ENCODE results near the gene ACP1.

DNA sequence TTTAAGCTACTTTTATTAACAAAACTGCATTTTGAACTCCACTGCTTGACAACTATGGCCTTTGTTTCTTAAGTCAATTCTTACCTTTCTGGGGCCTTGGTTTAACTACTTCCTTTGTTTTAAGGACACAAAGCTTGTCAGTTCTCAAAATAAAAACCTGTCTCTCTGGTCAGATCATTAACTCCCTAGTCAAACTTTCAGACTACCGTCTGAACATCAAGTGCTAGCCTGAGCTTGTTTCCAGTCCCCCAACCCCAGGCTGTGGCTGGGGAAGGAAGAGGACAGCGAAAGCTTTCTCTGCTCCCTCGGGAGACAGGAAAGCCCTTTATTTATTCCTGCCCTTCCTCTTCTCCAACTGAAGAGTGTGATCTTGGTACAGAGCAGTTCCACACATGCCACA is 2.6 kb upstream of the ACP1 start:
- TF ChIP-seq, protein P1, sequence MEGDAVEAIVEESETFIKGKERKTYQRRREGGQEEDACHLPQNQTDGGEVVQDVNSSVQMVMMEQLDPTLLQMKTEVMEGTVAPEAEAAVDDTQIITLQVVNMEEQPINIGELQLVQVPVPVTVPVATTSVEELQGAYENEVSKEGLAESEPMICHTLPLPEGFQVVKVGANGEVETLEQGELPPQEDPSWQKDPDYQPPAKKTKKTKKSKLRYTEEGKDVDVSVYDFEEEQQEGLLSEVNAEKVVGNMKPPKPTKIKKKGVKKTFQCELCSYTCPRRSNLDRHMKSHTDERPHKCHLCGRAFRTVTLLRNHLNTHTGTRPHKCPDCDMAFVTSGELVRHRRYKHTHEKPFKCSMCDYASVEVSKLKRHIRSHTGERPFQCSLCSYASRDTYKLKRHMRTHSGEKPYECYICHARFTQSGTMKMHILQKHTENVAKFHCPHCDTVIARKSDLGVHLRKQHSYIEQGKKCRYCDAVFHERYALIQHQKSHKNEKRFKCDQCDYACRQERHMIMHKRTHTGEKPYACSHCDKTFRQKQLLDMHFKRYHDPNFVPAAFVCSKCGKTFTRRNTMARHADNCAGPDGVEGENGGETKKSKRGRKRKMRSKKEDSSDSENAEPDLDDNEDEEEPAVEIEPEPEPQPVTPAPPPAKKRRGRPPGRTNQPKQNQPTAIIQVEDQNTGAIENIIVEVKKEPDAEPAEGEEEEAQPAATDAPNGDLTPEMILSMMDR (IDR thresholded peaks at IDR 0.05; ENCODE audit: insufficient read depth, low read length, poor library complexity, severe bottlenecking), result no peak
- no peak for TF ChIP-seq EZH2phosphoT487 (conservative IDR thresholded peaks at IDR 0.05; ENCODE audit: low read length)
